K562 (cell line): ENCODE results near the gene DCP2.

Source experiments
- CTCF ChIP-seq, 3 experiments: IDR thresholded peaks in 2 of 3; conservative IDR thresholded peaks in 1 of 3; 2 replicates each; pipeline ENCODE4 v1.5.1; 2011 to 2012; ENCODE audit warnings: low read length in 3 of 3, mild to moderate bottlenecking in 3 of 3, control low read depth in 2 of 3, improper control_type of control experiment in 1 of 3, inconsistent platforms in 1 of 3, low read depth in 1 of 3, mixed read lengths in 1 of 3, moderate library complexity in 1 of 3; ENCODE audit not compliant: insufficient read depth in 2 of 3
- KAT7 ChIP-seq: sonication (generic); formaldehyde crosslinking; IDR thresholded peaks from 2 replicates; pipeline ENCODE4 v1.8.0; 2022; ENCODE audit warnings: missing genetic modification reagents, mild to moderate bottlenecking, borderline replicate concordance
- NFE2L1 ChIP-seq: fragments of 450-650 bp; IDR thresholded peaks from 2 replicates; pipeline ENCODE4 v1.6.1; 2016; ENCODE audit warnings: missing genetic modification characterization, low read depth, mild to moderate bottlenecking, missing compliant biosample characterization, moderate library complexity, borderline replicate concordance
- NR4A1 ChIP-seq, 2 experiments: fragments of 250-450 bp in 1 of 2; fragments of 450-650 bp in 1 of 2; sonication (Bioruptor Pico) in 1 of 2; IDR thresholded peaks; 2 replicates each; pipeline versions ENCODE4 v1.4.0 to v1.6.1; 2016 to 2020; ENCODE audit warnings: mild to moderate bottlenecking in 2 of 2, missing compliant biosample characterization in 1 of 2, missing genetic modification characterization in 1 of 2, moderate library complexity in 1 of 2
- POLR2AphosphoS5 ChIP-seq: IDR thresholded peaks from 2 replicates; pipeline ENCODE4 v1.6.1; 2011; ENCODE audit warnings: mild to moderate bottlenecking, low read depth, low read length, moderate library complexity; ENCODE audit not compliant: control insufficient read depth, insufficient read depth
- TOE1 ChIP-seq, 2 experiments: fragments of 450-650 bp in 1 of 2; sonication (generic) in 1 of 2; formaldehyde crosslinking in 1 of 2; IDR thresholded peaks; 2 replicates each; pipeline versions ENCODE4 v1.7.1 to v1.8.0; 2016 to 2022; ENCODE audit warnings: borderline replicate concordance in 2 of 2, mild to moderate bottlenecking in 2 of 2, antibody characterized with exemption in 1 of 2, inconsistent platforms in 1 of 2, low read depth in 1 of 2, missing genetic modification reagents in 1 of 2, moderate library complexity in 1 of 2

DNA sequence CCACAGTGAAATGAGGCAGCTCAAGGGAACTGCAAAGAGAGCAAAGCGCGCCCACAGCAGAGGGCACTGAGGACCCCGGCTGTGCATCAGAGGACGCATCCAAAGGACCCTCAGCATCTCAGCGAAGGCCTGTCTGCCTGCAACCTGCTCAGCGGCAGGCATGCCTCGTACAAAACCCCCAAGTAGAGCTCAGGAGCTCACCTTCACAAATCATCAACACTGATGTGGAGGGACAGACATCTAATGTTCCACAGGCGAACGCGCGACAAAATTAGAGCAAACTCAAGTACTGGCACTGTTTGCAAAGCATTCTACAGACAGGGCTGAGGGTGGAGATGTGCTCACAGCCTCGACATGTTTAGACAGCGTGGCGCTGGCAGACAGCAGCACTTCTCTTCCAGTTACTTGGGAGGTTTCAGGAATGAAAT, 81.0 kb downstream of the DCP2 start:
- TF ChIP-seq NR4A1 (CRISPR knock-in tag; IDR thresholded peaks at IDR 0.05) (no peak), NR4A1 (tag; IDR thresholded peaks at IDR 0.05) (no peak), KAT7 (CRISPR knock-in tag) (no peak), NFE2L1 (tag) (no peak), POLR2AphosphoS5 (no peak), CTCF (IDR thresholded peaks at IDR 0.05 in 2 of 3, conservative IDR thresholded peaks at IDR 0.05 in 1 of 3; ENCODE audit: insufficient read depth in 2 of 3, low read depth in 1 of 3, low read length in 3 of 3) (no peak; a peak in 1 of 6 replicates), TOE1 (IDR thresholded peaks at IDR 0.05; ENCODE audit: borderline replicate concordance) (no peak), TOE1 (CRISPR knock-in tag; IDR thresholded peaks at IDR 0.05; ENCODE audit: borderline replicate concordance, low read depth) (no peak)
